H1 (cell line): ENCODE data around the gene FSTL4. TPM values are rescaled to one million over a fixed set of nuclear protein-coding genes. Genes with fewer than 3 reads are reported as not detected.
A peak's percentile ranks its signal among the peaks of the same experiment; 100 is the strongest.

Experiments
- CTCF ChIA-PET: fragments of 300-600 bp; sonication (Branson Sonifier 250); formaldehyde crosslinking; loops from one replicate; lab custom pipeline; 2021; ENCODE audit not compliant: partially characterized antibody; lab: Charles Lee
- POLR2A ChIA-PET: fragments of 300-600 bp; sonication (Branson Sonifier 250); formaldehyde crosslinking; loops from one replicate; lab custom pipeline; 2021; ENCODE audit warnings: inconsistent platforms; ENCODE audit not compliant: partially characterized antibody; lab: Charles Lee
- DNase-seq, 2 experiments: peaks; one replicate each; pipeline versions ENCODE4 v3.0.0 to v3.0.0-alpha.2; 2010 to 2022; ENCODE audit warnings: low spot score in 2 of 2, low read depth in 1 of 2, mixed read lengths in 1 of 2
- FAIRE-seq: peaks from 2 replicates; lab custom pipeline; 2011; peaks lifted over from hg19 to GRCh38; lab: Jason Lieb, UNC
- H2AFZ ChIP-seq: 2 replicates; pipeline ENCODE4 v1.8.1; 2012; ENCODE audit warnings: low read length, inconsistent platforms
- H2AK5ac ChIP-seq: 2 replicates; pipeline ENCODE4 v1.6.1; 2013; ENCODE audit warnings: low read depth, low read length
- H2BK120ac ChIP-seq: replicated peaks from 2 replicates; pipeline ENCODE3; 2013; ENCODE audit warnings: low read depth, low read length, inconsistent platforms
- H2BK12ac ChIP-seq: 2 replicates; pipeline ENCODE4 v1.6.1; 2013; ENCODE audit warnings: low read depth, low read length
- H2BK15ac ChIP-seq: 2 replicates; pipeline ENCODE4 v1.6.1; 2013; ENCODE audit warnings: low read length
- H2BK20ac ChIP-seq: 2 replicates; pipeline ENCODE4 v1.6.1; 2013; ENCODE audit warnings: low read length
- H2BK5ac ChIP-seq: 2 replicates; pipeline ENCODE4 v1.6.1; 2013; ENCODE audit warnings: low read depth, low read length
- H3K14ac ChIP-seq: 2 replicates; pipeline ENCODE4 v1.6.1; 2013; ENCODE audit warnings: inconsistent platforms; ENCODE audit not compliant: insufficient read length
- H3K18ac ChIP-seq: 2 replicates; pipeline ENCODE4 v1.6.1; 2013; ENCODE audit warnings: low read length; ENCODE audit errors: extremely low read depth
- H3K23ac ChIP-seq: 2 replicates; pipeline ENCODE4 v1.6.1; 2013; ENCODE audit warnings: inconsistent platforms; ENCODE audit not compliant: insufficient read length
- H3K23me2 ChIP-seq: 2 replicates; pipeline ENCODE4 v1.6.1; 2013; ENCODE audit warnings: low read depth, low read length
- H3K27ac ChIP-seq: 2 replicates; pipeline ENCODE4 v1.6.1; 2011; ENCODE audit warnings: low read depth, low read length, inconsistent platforms
- H3K27me3 ChIP-seq, 4 experiments: replicated peaks in 1 of 4; 1 replicate in 1 of 4; 2 replicates in 3 of 4; pipeline versions ENCODE4 v1.6.1 to v1.8.1; 2011 to 2013; ENCODE audit warnings: low read length in 3 of 4, mild to moderate bottlenecking in 3 of 4, inconsistent platforms in 2 of 4, mixed read lengths in 2 of 4, moderate library complexity in 1 of 4; ENCODE audit not compliant: control insufficient read depth in 3 of 4, insufficient read depth in 3 of 4; ENCODE audit errors: extremely low read depth in 1 of 4
- H3K36me3 ChIP-seq, 4 experiments: 2 replicates each; pipeline versions ENCODE4 v1.6.1 to v1.8.1; 2011 to 2013; ENCODE audit warnings: mild to moderate bottlenecking in 4 of 4, low read length in 3 of 4, moderate library complexity in 2 of 4, control low read depth in 1 of 4, inconsistent platforms in 1 of 4; ENCODE audit not compliant: insufficient read depth in 4 of 4, control insufficient read depth in 2 of 4
- H3K4ac ChIP-seq: replicated peaks from 2 replicates; pipeline ENCODE3; 2013; ENCODE audit warnings: low read length, low read depth, mixed read lengths, inconsistent platforms; ENCODE audit not compliant: insufficient read length
- H3K4me1 ChIP-seq, 4 experiments: replicated peaks in 1 of 4; 1 replicate in 1 of 4; 2 replicates in 3 of 4; pipeline versions ENCODE4 v1.6.1 to v1.8.1; 2011 to 2013; ENCODE audit warnings: low read length in 3 of 4, inconsistent platforms in 2 of 4, mixed read lengths in 1 of 4; ENCODE audit not compliant: insufficient read depth in 4 of 4, control insufficient read depth in 3 of 4
- H3K4me2 ChIP-seq, 2 experiments: 2 replicates each; pipeline versions ENCODE4 v1.6.1 to v1.8.1; 2011 to 2013; ENCODE audit warnings: low read depth in 2 of 2, low read length in 2 of 2, control low read depth in 1 of 2, inconsistent platforms in 1 of 2, mild to moderate bottlenecking in 1 of 2; ENCODE audit not compliant: insufficient read depth in 1 of 2
- H3K4me3 ChIP-seq, 4 experiments: fragments of 200-600, 300-600 bp in 1 of 4; sonication (generic), shearing (Covaris generic), sonication (Bioruptor Twin) in 1 of 4; 2 replicates each; pipeline versions ENCODE4 v1.5.1 to v1.8.1; 2011 to 2016; ENCODE audit warnings: low read length in 4 of 4, low read depth in 3 of 4, control low read depth in 2 of 4, inconsistent platforms in 2 of 4, mild to moderate bottlenecking in 2 of 4, mixed read lengths in 1 of 4, moderate library complexity in 1 of 4; ENCODE audit not compliant: insufficient read depth in 2 of 4; ENCODE audit errors: extremely low read depth in 1 of 4
- H3K56ac ChIP-seq: replicated peaks from 2 replicates; pipeline ENCODE3; 2013; ENCODE audit warnings: low read depth, mild to moderate bottlenecking, mixed read lengths, low read length, inconsistent platforms; ENCODE audit not compliant: insufficient read length
- H3K79me1 ChIP-seq: 2 replicates; pipeline ENCODE4 v1.6.1; 2013; ENCODE audit warnings: low read depth, low read length, control low read depth
- H3K79me2 ChIP-seq, 2 experiments: 2 replicates each; pipeline versions ENCODE4 v1.6.1 to v1.8.1; 2012 to 2013; ENCODE audit warnings: low read length in 2 of 2, mild to moderate bottlenecking in 2 of 2, inconsistent platforms in 1 of 2; ENCODE audit not compliant: insufficient read depth in 2 of 2, control insufficient read depth in 1 of 2
- H3K9ac ChIP-seq, 4 experiments: replicated peaks in 1 of 4; 1 replicate in 1 of 4; 2 replicates in 3 of 4; pipeline versions ENCODE4 v1.6.1 to v1.8.1; 2011 to 2013; ENCODE audit warnings: low read depth in 3 of 4, low read length in 3 of 4, control low read depth in 2 of 4, mild to moderate bottlenecking in 2 of 4, moderate library complexity in 2 of 4, inconsistent platforms in 1 of 4; ENCODE audit errors: extremely low read depth in 1 of 4
- H3K9me3 ChIP-seq, 2 experiments: 2 replicates each; pipeline versions ENCODE4 v1.6.1 to v1.8.1; 2012 to 2013; ENCODE audit warnings: mild to moderate bottlenecking in 2 of 2, moderate library complexity in 2 of 2, control low read depth in 1 of 2, inconsistent platforms in 1 of 2, low read depth in 1 of 2, low read length in 1 of 2, mixed read lengths in 1 of 2; ENCODE audit not compliant: insufficient read depth in 2 of 2
- H4K20me1 ChIP-seq, 2 experiments: replicated peaks in 1 of 2; 2 replicates each; pipeline versions ENCODE3 to v1.8.1; 2011 to 2013; ENCODE audit warnings: inconsistent platforms in 2 of 2, low read length in 2 of 2, mild to moderate bottlenecking in 1 of 2; ENCODE audit not compliant: insufficient read depth in 2 of 2, control insufficient read depth in 1 of 2
- H4K5ac ChIP-seq: 2 replicates; pipeline ENCODE4 v1.6.1; 2013; ENCODE audit warnings: low read length, low read depth, mixed read lengths, inconsistent platforms; ENCODE audit not compliant: insufficient read length
- H4K8ac ChIP-seq: 2 replicates; pipeline ENCODE4 v1.8.0; 2013; ENCODE audit warnings: mild to moderate bottlenecking, moderate library complexity, low read length, inconsistent platforms; ENCODE audit not compliant: insufficient read depth; ENCODE audit errors: extremely low read depth
- H4K91ac ChIP-seq: replicated peaks from 2 replicates; pipeline ENCODE3; 2013; ENCODE audit warnings: low read length, mixed read lengths, inconsistent platforms; ENCODE audit not compliant: insufficient read length
- ASH2L ChIP-seq: fragments of 200-600, 300-600 bp; sonication (generic); IDR thresholded peaks from one replicate; pipeline ENCODE4 v1.7.1; 2017; ENCODE audit warnings: low read length
- BCL11A ChIP-seq, 2 experiments: IDR thresholded peaks; one replicate each; pipeline ENCODE4 v1.6.1; 2011; ENCODE audit warnings: low read depth in 2 of 2, low read length in 2 of 2, mild to moderate bottlenecking in 2 of 2
- SP4 ChIP-seq: IDR thresholded peaks from 2 replicates; pipeline ENCODE4 v1.6.1; 2012; ENCODE audit warnings: low read length, inconsistent platforms
- WGBS, 2 experiments: shearing (Covaris generic) in 1 of 2; methylation state at CpG; one replicate each; pipeline versions ENCODE4 v1.1.6 to v1.1.7; 2013 to 2015; ENCODE audit warnings: low lambda C conversion rate in 2 of 2, mixed read lengths in 2 of 2, inconsistent platforms in 1 of 2, low coverage in 1 of 2, missing lambda C conversion rate in 1 of 2; ENCODE audit not compliant: insufficient replicate concordance in 2 of 2, insufficient coverage in 1 of 2, insufficient read length in 1 of 2; ENCODE audit errors: extremely low coverage in 1 of 2, missing lambda C conversion rate in 1 of 2; 5-methylcytosine and 5-hydroxymethylcytosine counted together
- polyA plus RNA-seq, 7 experiments: library from polyadenylated mRNA; depleted of rRNA in 3 of 7; stranded (reverse) in 5 of 7; unstranded in 2 of 7; fragments of >200 nt in 5 of 7; fragments of 200-250 nt in 2 of 7; gene quantifications; 1 replicate in 5 of 7; 2 replicates in 1 of 7; 4 replicates in 1 of 7; pipeline versions ENCODE4 v1.2.1 to v1.2.3, GENCODE V29; 2011 to 2013; ENCODE audit warnings: missing spikeins in 2 of 7, mixed read lengths in 2 of 7
- total RNA-seq: library from RNA; stranded (reverse); fragmentation: NEBNext Ultra II Directional; extraction: Animal tissue kit (Norgen Biotek cat#: 25700); gene quantifications from 2 replicates; pipeline ENCODE4 v1.2.1, GENCODE V29; 2021

FSTL4 gene
- total and polyA plus RNA-seq, 2 of the 8 experiments (the other 6 are each of a cell fraction or from before 2014, with no cell fraction given): 3.1 to 4.1 TPM

GRCh38 chr5:133400120-133400519 is 212.2 kb downstream of the FSTL4 start:
- 100% methylated on average over 3 of the region's 3 CpGs; no CpG with 5 or more reads in 1 of the 2 experiments for WGBS, 2 experiments
- no peak overlapping the region for H3K27ac ChIP-seq
- H3K23ac ChIP-seq: no peak overlapping the region

More at GRCh38 chr5:133400120-133400519, 212.2 kb downstream of the FSTL4 start:
- no peaks in the 10 kb centered on the region for H3K36me3 ChIP-seq
- no peak overlapping the region for H4K91ac ChIP-seq
- H2BK20ac ChIP-seq: peak overlapping the region; percentile 6; the same call in 1 of the 2 replicates
- no peaks in the 10 kb centered on the region for H3K23me2 ChIP-seq
- H4K8ac ChIP-seq: no peak overlapping the region
- H2BK120ac ChIP-seq: no peak overlapping the region
- no peaks in the 10 kb centered on the region for H3K27me3 ChIP-seq
- H3K14ac ChIP-seq: no peak overlapping the region
- 0 out of 2 replicates have a peak overlapping the region, but pooled peaks have one; percentile 45 for H2BK12ac ChIP-seq
- FAIRE-seq: no peak
- no peak overlapping the region for H3K4me2 ChIP-seq
- H2AK5ac ChIP-seq: no peak overlapping the region
- no peak overlapping the region for H3K9ac ChIP-seq
- no peak overlapping the region for H3K4me3 ChIP-seq
- H3K56ac ChIP-seq: no peak overlapping the region
- TF ChIP-seq BCL11A (IDR thresholded peaks at IDR 0.05; ENCODE audit: low read depth in 2 of 2, low read length in 2 of 2) (no peak), ASH2L (no peak), SP4 (no peak)
- TF ChIP-seq, all 59 proteins: peak for 0
- Histone ChIP-seq H3K4ac (no peak overlapping the region), H3K79me2 (no peaks in the 10 kb centered on the region), H2BK15ac (0 out of 2 replicates have a peak overlapping the region, but pooled peaks have one; percentile 25), H2BK5ac (no peak overlapping the region), H3K9me3 (peaks cover 0 to under 1% of the 10 kb centered on the region in 2 experiments; a peak in 1 of 4 replicates), H3K79me1 (no peaks in the 10 kb centered on the region), H3K18ac (peak overlapping the region; percentile 48; the same call in 1 of the 2 replicates), H4K20me1 (no peaks in the 10 kb centered on the region), H3K4me1 (peaks cover 3 to 19% (median 11%) of the 10 kb centered on the region in 4 experiments; a peak in 5 of 7 replicates), H4K5ac (no peak overlapping the region), H2AFZ (no peak overlapping the region)
- ChIA-PET POLR2A (interaction anchor here (1.1 to 1.3 kb wide), 2 partner anchors 8 to 100 kb away, joined by 3 read pairs; no protein-coding TSS in a partner anchor), CTCF (interaction anchor here (0.8 to 9.4 kb wide), 8 partner anchors 8 to 596 kb away, joined by 3 to 78 read pairs (median 4); no protein-coding TSS in a partner anchor)
- DNase-seq: no peak
